Hepatocyte (in vitro differentiated cells): ENCODE results near the gene CXCR2. TPM values are rescaled to one million over a fixed set of nuclear protein-coding genes. Genes with fewer than 3 reads are reported as not detected.
"Not testable (repeated sequence)": the region's sequence is repeated elsewhere in the genome, so short reads cannot be mapped to it uniquely, and the experiment has no call there.

Experiments
- DNase-seq: peaks from one replicate; pipeline ENCODE4 v3.0.0-alpha.2; 2016; ENCODE audit warnings: low spot score
- H2AFZ ChIP-seq: fragments of 200-600 bp; sonication (generic); 2 replicates; pipeline ENCODE4 v1.6.0; 2016; ENCODE audit warnings: antibody characterized with exemption, mild to moderate bottlenecking
- H3K27ac ChIP-seq: fragments of 200-600 bp; sonication (generic); 2 replicates; pipeline ENCODE4 v1.5.1; 2016; ENCODE audit warnings: mild to moderate bottlenecking
- H3K27me3 ChIP-seq: fragments of 200-600 bp; sonication (generic); 2 replicates; pipeline ENCODE4 v1.6.1; 2016
- H3K36me3 ChIP-seq: fragments of 200-600 bp; sonication (generic); replicated peaks from 2 replicates; pipeline ENCODE4 v1.5.1; 2016; ENCODE audit warnings: low read depth; ENCODE audit not compliant: insufficient read depth
- H3K4me1 ChIP-seq: fragments of 200-600 bp; sonication (generic); 2 replicates; pipeline ENCODE4 v1.5.1; 2016; ENCODE audit warnings: mild to moderate bottlenecking, moderate library complexity; ENCODE audit not compliant: insufficient read depth
- H3K4me2 ChIP-seq: fragments of 200-600 bp; sonication (generic); 2 replicates; pipeline ENCODE4 v1.6.0; 2016
- H3K4me3 ChIP-seq: fragments of 200-600 bp; sonication (generic); 2 replicates; pipeline ENCODE4 v1.5.1; 2016; ENCODE audit warnings: mild to moderate bottlenecking
- H3K79me2 ChIP-seq: fragments of 200-600 bp; sonication (generic); 2 replicates; pipeline ENCODE4 v1.6.0; 2017; ENCODE audit warnings: mild to moderate bottlenecking
- H3K9me2 ChIP-seq: fragments of 200-600 bp; sonication (generic); replicated peaks from 2 replicates; pipeline ENCODE4 v1.6.0; 2017; ENCODE audit warnings: mild to moderate bottlenecking; ENCODE audit not compliant: insufficient read depth
- H3K9me3 ChIP-seq: fragments of 200-600 bp; sonication (generic); 2 replicates; pipeline ENCODE4 v1.5.1; 2016; ENCODE audit warnings: low read depth, mild to moderate bottlenecking
- H4K20me1 ChIP-seq: fragments of 200-600 bp; sonication (generic); 2 replicates; pipeline ENCODE4 v1.6.0; 2016; ENCODE audit warnings: mild to moderate bottlenecking; ENCODE audit not compliant: insufficient read depth, poor library complexity, severe bottlenecking
- EZH2 ChIP-seq: fragments of 200-600 bp; sonication (generic); IDR thresholded peaks from 2 replicates; pipeline ENCODE4 v1.6.1; 2016; ENCODE audit warnings: antibody characterized with exemption, mild to moderate bottlenecking, borderline replicate concordance
- EZH2phosphoT487 ChIP-seq: fragments of 200-600 bp; sonication (generic); IDR thresholded peaks from one replicate; pipeline ENCODE4 v1.6.1; 2018; ENCODE audit warnings: antibody characterized with exemption, mild to moderate bottlenecking, low read depth, moderate library complexity; ENCODE audit not compliant: unreplicated experiment, severe bottlenecking
- WGBS: methylation state at CpG from one replicate; pipeline ENCODE4 v1.1.6; 2016; ENCODE audit warnings: low lambda C conversion rate; ENCODE audit errors: missing lambda C conversion rate; 5-methylcytosine and 5-hydroxymethylcytosine counted together
- polyA plus RNA-seq: library from polyadenylated mRNA; unstranded; fragments of >200 nt; fragmentation: Nextera tagmentation; extraction: Ambion mirVana; gene quantifications from 2 replicates; pipeline ENCODE4 v1.2.1, GENCODE V29; 2016
- total RNA-seq: library from RNA; depleted of rRNA; stranded (reverse); fragments of >200 nt; gene quantifications from 2 replicates; pipeline ENCODE4 v1.2.3, GENCODE V29; 2014
- TF ChIP-seq, protein P1 (sequence below): fragments of 200-600 bp; sonication (generic); IDR thresholded peaks from 2 replicates; pipeline ENCODE4 v1.5.1; 2016; ENCODE audit warnings: antibody characterized with exemption, mild to moderate bottlenecking; ENCODE audit not compliant: poor library complexity

The CXCR2 gene
- total and polyA plus RNA-seq, 2 experiments from 2014 or later: 0.07 to 0.56 TPM

GRCh38 chr2:218095853-218096252, 30.0 kb upstream of the CXCR2 start:
- Histone ChIP-seq H3K9me3 (no peaks in the 10 kb centered on the region), H3K27ac (no peak overlapping the region), H3K27me3 (no peaks in the 10 kb centered on the region), H3K9me2 (no peaks in the 10 kb centered on the region), H4K20me1 (no peaks in the 10 kb centered on the region), H3K36me3 (no peaks in the 10 kb centered on the region), H2AFZ (no peak overlapping the region), H3K4me3 (no peak overlapping the region), H3K4me1 (no peaks in the 10 kb centered on the region), H3K79me2 (no peaks in the 10 kb centered on the region), H3K4me2 (no peak overlapping the region)
- no peak for DNase-seq
- TF ChIP-seq EZH2phosphoT487 (no peak), EZH2 (no peak)
- TF ChIP-seq, protein P1, sequence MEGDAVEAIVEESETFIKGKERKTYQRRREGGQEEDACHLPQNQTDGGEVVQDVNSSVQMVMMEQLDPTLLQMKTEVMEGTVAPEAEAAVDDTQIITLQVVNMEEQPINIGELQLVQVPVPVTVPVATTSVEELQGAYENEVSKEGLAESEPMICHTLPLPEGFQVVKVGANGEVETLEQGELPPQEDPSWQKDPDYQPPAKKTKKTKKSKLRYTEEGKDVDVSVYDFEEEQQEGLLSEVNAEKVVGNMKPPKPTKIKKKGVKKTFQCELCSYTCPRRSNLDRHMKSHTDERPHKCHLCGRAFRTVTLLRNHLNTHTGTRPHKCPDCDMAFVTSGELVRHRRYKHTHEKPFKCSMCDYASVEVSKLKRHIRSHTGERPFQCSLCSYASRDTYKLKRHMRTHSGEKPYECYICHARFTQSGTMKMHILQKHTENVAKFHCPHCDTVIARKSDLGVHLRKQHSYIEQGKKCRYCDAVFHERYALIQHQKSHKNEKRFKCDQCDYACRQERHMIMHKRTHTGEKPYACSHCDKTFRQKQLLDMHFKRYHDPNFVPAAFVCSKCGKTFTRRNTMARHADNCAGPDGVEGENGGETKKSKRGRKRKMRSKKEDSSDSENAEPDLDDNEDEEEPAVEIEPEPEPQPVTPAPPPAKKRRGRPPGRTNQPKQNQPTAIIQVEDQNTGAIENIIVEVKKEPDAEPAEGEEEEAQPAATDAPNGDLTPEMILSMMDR: no peak
- 46% methylated on average over 8 of the region's 8 CpGs for WGBS

DNA sequence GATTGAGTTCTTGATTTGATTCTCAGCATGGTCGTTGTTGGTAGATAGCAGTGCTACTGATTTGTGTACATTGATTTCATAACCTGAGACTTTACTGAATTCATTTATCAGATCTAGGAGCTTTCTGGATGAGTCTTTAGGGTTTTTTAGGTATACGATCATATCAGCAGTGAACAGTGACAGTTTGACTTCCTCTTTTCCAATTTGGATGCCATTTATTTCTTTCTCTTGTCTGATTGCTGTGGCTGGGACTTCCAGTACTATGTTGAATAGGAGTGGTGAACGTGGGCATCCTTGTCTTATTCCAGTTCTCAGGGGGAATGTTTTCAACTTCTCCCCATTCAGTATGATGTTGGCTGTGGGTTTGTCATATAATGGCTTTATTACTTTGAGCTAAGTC, 27.9 kb upstream of the CXCR2 start:
- Histone ChIP-seq H3K4me2 (no peak overlapping the region), H2AFZ (no peak overlapping the region), H3K79me2 (no peaks in the 10 kb centered on the region), H3K27me3 (no peaks in the 10 kb centered on the region), H3K4me3 (no peak overlapping the region), H4K20me1 (no peaks in the 10 kb centered on the region), H3K36me3 (no peaks in the 10 kb centered on the region), H3K4me1 (no peaks in the 10 kb centered on the region), H3K27ac (no peak overlapping the region), H3K9me2 (no peaks in the 10 kb centered on the region), H3K9me3 (no peaks in the 10 kb centered on the region)
- TF ChIP-seq, protein P1: no peak
- TF ChIP-seq EZH2: no peak
- TF ChIP-seq EZH2phosphoT487: no peak
- 80% methylated on average over 3 of the region's 3 CpGs for WGBS
- DNase-seq: no peak

DNA sequence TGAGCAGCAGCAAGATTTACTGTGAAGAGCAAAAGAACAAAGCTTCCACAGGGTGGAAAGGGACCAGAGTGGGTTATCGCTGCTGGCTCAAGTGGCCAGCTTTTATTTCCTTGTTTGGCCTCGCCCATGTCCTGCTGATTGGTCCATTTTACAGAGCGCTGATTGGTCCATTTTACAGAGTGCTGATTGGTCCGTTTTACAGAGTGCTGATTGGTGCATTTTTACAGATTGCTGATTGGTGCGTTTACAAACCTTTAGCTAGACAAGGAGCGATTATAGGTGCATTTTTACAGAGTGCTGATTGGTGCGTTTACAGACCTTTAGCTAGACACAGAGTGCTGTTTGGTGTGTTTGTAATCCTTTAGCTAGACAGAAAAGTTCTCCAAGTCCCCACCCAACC, 17.0 kb upstream of the CXCR2 start:
- not testable (repeated sequence) for DNase-seq, H3K4me1 ChIP-seq, H3K79me2 ChIP-seq, H3K9me3 ChIP-seq, H3K4me2 ChIP-seq, H3K9me2 ChIP-seq, H4K20me1 ChIP-seq, H3K4me3 ChIP-seq, H3K36me3 ChIP-seq, H3K27ac ChIP-seq, H2AFZ ChIP-seq, H3K27me3 ChIP-seq
- WGBS: 84% methylated on average over 7 of the region's 7 CpGs

GRCh38 chr2:218121789-218122188, 4.0 kb upstream of the CXCR2 start:
- DNase-seq, H3K9me3 ChIP-seq, H3K27me3 ChIP-seq, H4K20me1 ChIP-seq, H3K79me2 ChIP-seq, H3K4me2 ChIP-seq, H3K4me1 ChIP-seq, H3K4me3 ChIP-seq, H2AFZ ChIP-seq, H3K9me2 ChIP-seq, H3K27ac ChIP-seq, H3K36me3 ChIP-seq: not testable (repeated sequence)
- WGBS: 88% methylated on average over 4 of the region's 4 CpGs

- not testable (repeated sequence) for H3K27ac ChIP-seq, H3K4me1 ChIP-seq, H3K4me3 ChIP-seq, H3K79me2 ChIP-seq, H4K20me1 ChIP-seq, H3K9me3 ChIP-seq, H3K4me2 ChIP-seq, H3K36me3 ChIP-seq, H3K27me3 ChIP-seq, H2AFZ ChIP-seq, H3K9me2 ChIP-seq, DNase-seq
Measured at GRCh38 chr2:218122286-218122685, 3.5 kb upstream of the CXCR2 start.
